HEK293 (cell line): ENCODE results near the gene PPFIBP1.

Experiments used
- PRDM1 ChIP-seq: fragments of 450-650 bp; formaldehyde crosslinking; IDR thresholded peaks from 2 replicates; pipeline ENCODE4; 2016; ENCODE audit warnings: missing biosample characterization, missing genetic modification characterization
- ZNF530 ChIP-seq: fragments of 450-650 bp; formaldehyde crosslinking; IDR thresholded peaks from 2 replicates; pipeline ENCODE4 v1.5.1; 2016; ENCODE audit warnings: low read depth, missing biosample characterization, missing genetic modification characterization
- ZNF660 ChIP-seq: fragments of 450-650 bp; IDR thresholded peaks from 2 replicates; pipeline ENCODE4 v1.5.1; 2018; ENCODE audit warnings: missing biosample characterization, mild to moderate bottlenecking, missing genetic modification characterization
- TF ChIP-seq, protein P1 (sequence below): fragments of 450-650 bp; formaldehyde crosslinking; IDR thresholded peaks from 2 replicates; pipeline ENCODE4 v1.5.1; 2016; ENCODE audit warnings: missing biosample characterization, missing genetic modification characterization
- TF ChIP-seq, protein P2 (sequence below): fragments of 450-650 bp; formaldehyde crosslinking; IDR thresholded peaks from 2 replicates; pipeline ENCODE4 v1.5.1; 2016; ENCODE audit warnings: missing biosample characterization, missing genetic modification characterization

DNA sequence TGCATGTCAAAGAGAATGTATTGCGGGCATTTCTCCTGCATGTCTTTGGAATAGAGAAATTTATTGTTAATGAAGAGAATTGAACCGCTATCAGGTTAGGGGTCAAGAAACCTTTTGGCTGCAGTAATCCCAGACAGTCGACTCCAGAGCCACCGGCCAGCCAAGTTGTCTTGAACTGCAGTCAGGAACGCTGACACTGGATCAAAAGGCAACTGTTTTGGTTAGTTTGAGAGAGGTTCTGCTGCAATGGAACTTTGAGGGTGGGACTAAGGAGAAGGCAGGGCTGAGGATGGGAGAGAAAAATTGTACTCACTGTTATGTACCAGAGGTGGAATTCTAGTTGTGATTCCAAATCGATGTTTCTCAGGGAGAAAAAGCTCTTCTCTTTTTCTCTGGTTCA, 28.2 kb downstream of the PPFIBP1 start:
- TF ChIP-seq, protein P1, sequence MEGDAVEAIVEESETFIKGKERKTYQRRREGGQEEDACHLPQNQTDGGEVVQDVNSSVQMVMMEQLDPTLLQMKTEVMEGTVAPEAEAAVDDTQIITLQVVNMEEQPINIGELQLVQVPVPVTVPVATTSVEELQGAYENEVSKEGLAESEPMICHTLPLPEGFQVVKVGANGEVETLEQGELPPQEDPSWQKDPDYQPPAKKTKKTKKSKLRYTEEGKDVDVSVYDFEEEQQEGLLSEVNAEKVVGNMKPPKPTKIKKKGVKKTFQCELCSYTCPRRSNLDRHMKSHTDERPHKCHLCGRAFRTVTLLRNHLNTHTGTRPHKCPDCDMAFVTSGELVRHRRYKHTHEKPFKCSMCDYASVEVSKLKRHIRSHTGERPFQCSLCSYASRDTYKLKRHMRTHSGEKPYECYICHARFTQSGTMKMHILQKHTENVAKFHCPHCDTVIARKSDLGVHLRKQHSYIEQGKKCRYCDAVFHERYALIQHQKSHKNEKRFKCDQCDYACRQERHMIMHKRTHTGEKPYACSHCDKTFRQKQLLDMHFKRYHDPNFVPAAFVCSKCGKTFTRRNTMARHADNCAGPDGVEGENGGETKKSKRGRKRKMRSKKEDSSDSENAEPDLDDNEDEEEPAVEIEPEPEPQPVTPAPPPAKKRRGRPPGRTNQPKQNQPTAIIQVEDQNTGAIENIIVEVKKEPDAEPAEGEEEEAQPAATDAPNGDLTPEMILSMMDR = no peak
- TF ChIP-seq ZNF660 (no peak), PRDM1 (no peak), ZNF530 (no peak)
- TF ChIP-seq, protein P2, sequence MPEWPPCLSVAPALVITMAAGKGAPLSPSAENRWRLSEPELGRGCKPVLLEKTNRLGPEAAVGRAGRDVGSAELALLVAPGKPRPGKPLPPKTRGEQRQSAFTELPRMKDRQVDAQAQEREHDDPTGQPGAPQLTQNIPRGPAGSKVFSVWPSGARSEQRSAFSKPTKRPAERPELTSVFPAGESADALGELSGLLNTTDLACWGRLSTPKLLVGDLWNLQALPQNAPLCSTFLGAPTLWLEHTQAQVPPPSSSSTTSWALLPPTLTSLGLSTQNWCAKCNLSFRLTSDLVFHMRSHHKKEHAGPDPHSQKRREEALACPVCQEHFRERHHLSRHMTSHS = no peak
